ENCODE data around the gene METTL21C.

The METTL21C gene

GRCh38 chr13:102697929-102698648, 3.2 kb upstream of the METTL21C start:
- no peak for DNase-seq (ENCODE audit: low read depth in 2 of 2)

- no peak for DNase-seq (ENCODE audit: low read depth in 2 of 2)
Observed at GRCh38 chr13:102697264-102697663, 2.4 kb upstream of the METTL21C start.

- DNase-seq (ENCODE audit: low read depth in 2 of 2): no peak
Observed at GRCh38 chr13:102696465-102696864, 1.6 kb upstream of the METTL21C start.

GRCh38 chr13:102693776-102694175, 1.1 kb downstream of the METTL21C start:
- DNase-seq (ENCODE audit: low read depth in 2 of 2): peak in 1 of 2 experiments; percentile 19

GRCh38 chr13:102693250-102693649, 1.6 kb downstream of the METTL21C start:
- no peak for DNase-seq (ENCODE audit: low read depth in 2 of 2)

- no peak for DNase-seq (ENCODE audit: low read depth in 2 of 2)
Observed at GRCh38 chr13:102692491-102692826, 2.4 kb downstream of the METTL21C start.

- no peak for DNase-seq (ENCODE audit: low read depth in 2 of 2)
Observed at GRCh38 chr13:102690883-102691282, 4.0 kb downstream of the METTL21C start.

- DNase-seq (ENCODE audit: low read depth in 2 of 2): no peak
Observed at GRCh38 chr13:102688306-102688973, 6.4 kb downstream of the METTL21C start.

GRCh38 chr13:102687520-102687919, 7.3 kb downstream of the METTL21C start:
- DNase-seq (ENCODE audit: low read depth in 2 of 2): no peak

GRCh38 chr13:102686024-102686423, 8.8 kb downstream of the METTL21C start:
- DNase-seq (ENCODE audit: low read depth in 2 of 2): no peak

- DNase-seq (ENCODE audit: low read depth in 2 of 2): no peak
Observed at GRCh38 chr13:102683637-102684036, 11.2 kb downstream of the METTL21C start.

- no peak for DNase-seq (ENCODE audit: low read depth in 2 of 2)
Observed at GRCh38 chr13:102682727-102683126, 12.1 kb downstream of the METTL21C start.

- no peak for DNase-seq (ENCODE audit: low read depth in 2 of 2)
Observed at GRCh38 chr13:102682211-102682610, 12.6 kb downstream of the METTL21C start.

- DNase-seq (ENCODE audit: low read depth in 2 of 2): no peak
Observed at GRCh38 chr13:102680842-102681740, 13.8 kb downstream of the METTL21C start.

- DNase-seq (ENCODE audit: low read depth in 2 of 2): no peak
Observed at GRCh38 chr13:102680133-102680717, 14.6 kb downstream of the METTL21C start.

- DNase-seq (ENCODE audit: low read depth in 2 of 2): no peak
Observed at GRCh38 chr13:102679449-102680132, 15.3 kb downstream of the METTL21C start.

GRCh38 chr13:102678339-102679107, 16.3 kb downstream of the METTL21C start:
- DNase-seq (ENCODE audit: low read depth in 2 of 2): no peak

- DNase-seq (ENCODE audit: low read depth in 2 of 2): no peak
Observed at GRCh38 chr13:102677122-102677521, 17.7 kb downstream of the METTL21C start.

GRCh38 chr13:102675115-102675514, 19.7 kb downstream of the METTL21C start:
- DNase-seq (ENCODE audit: low read depth in 2 of 2): no peak

- no peak for DNase-seq (ENCODE audit: low read depth in 2 of 2)
Observed at GRCh38 chr13:102670130-102670529, 24.7 kb downstream of the METTL21C start.

- no peak for DNase-seq (ENCODE audit: low read depth in 2 of 2)
Observed at GRCh38 chr13:102667911-102668310, 26.9 kb downstream of the METTL21C start.
